SKM-1 treated with dmso at 0.1 percent for 144 hours (cell line): ENCODE measurements around the gene ZNF853.
A peak's percentile ranks its signal among the peaks of the same experiment; 100 is the strongest.

ENCODE experiments used
- DNase-seq: peaks from one replicate; lab custom pipeline; 2025; ENCODE audit not compliant: unreplicated experiment; lab: John Stamatoyannopoulos, UW

ZNF853 gene

GRCh38 chr7:6606866-6607583 lies 8.4 kb upstream of the ZNF853 start:
- DNase-seq, result no peak

- DNase-seq, result no peak
These were observed 7.8 kb upstream of the ZNF853 start for GRCh38 chr7:6607651-6608051.

GRCh38 chr7:6608081-6608480 lies 7.3 kb upstream of the ZNF853 start:
- no peak for DNase-seq

- DNase-seq, result no peak
These were observed 6.6 kb upstream of the ZNF853 start for GRCh38 chr7:6608794-6609193.

- DNase-seq, result no peak
These were observed 2.6 kb upstream of the ZNF853 start for GRCh38 chr7:6612819-6613218.

GRCh38 chr7:6613706-6614105 lies 1.7 kb upstream of the ZNF853 start:
- no peak for DNase-seq

GRCh38 chr7:6615723-6616555 lies 529 bp downstream of the ZNF853 start:
- DNase-seq, result no peak

- no peak for DNase-seq
These were observed 1.6 kb downstream of the ZNF853 start for GRCh38 chr7:6616854-6617643.

GRCh38 chr7:6618621-6619020 lies 3.2 kb downstream of the ZNF853 start:
- no peak for DNase-seq

GRCh38 chr7:6619961-6620360 lies 4.6 kb downstream of the ZNF853 start:
- DNase-seq, result no peak

- no peak for DNase-seq
These were observed 6.1 kb downstream of the ZNF853 start for GRCh38 chr7:6621195-6622133.

GRCh38 chr7:6622134-6622710 lies 6.8 kb downstream of the ZNF853 start:
- DNase-seq, result no peak

- no peak for DNase-seq
These were observed 8.3 kb downstream of the ZNF853 start for GRCh38 chr7:6623589-6624245.

GRCh38 chr7:6624246-6624611 lies 8.8 kb downstream of the ZNF853 start:
- no peak for DNase-seq

GRCh38 chr7:6628045-6628444 lies 12.6 kb downstream of the ZNF853 start:
- no peak for DNase-seq

GRCh38 chr7:6630007-6630849 lies 14.8 kb downstream of the ZNF853 start:
- DNase-seq, result no peak

GRCh38 chr7:6631605-6632004 lies 16.2 kb downstream of the ZNF853 start:
- no peak for DNase-seq

GRCh38 chr7:6634021-6634420 lies 18.6 kb downstream of the ZNF853 start:
- no peak for DNase-seq

GRCh38 chr7:6634971-6635370 lies 19.6 kb downstream of the ZNF853 start:
- DNase-seq, result peak; percentile 44
